HepG2 (cell line): Measurements from ENCODE around the gene LCAT. TPM values are rescaled to one million over a fixed set of nuclear protein-coding genes. Genes with fewer than 3 reads are reported as not detected.

ENCODE experiments used
- AGO2 ChIP-seq: fragments of 200-400 bp; formaldehyde crosslinking; optimal IDR thresholded peaks from 2 replicates; pipeline ENCODE3; 2017; ENCODE audit warnings: mild to moderate bottlenecking, low read depth, low read length, moderate library complexity
- HNRNPK ChIP-seq: fragments of 200-400 bp; formaldehyde crosslinking; IDR thresholded peaks from 2 replicates; pipeline ENCODE4 v1.6.1; 2018; ENCODE audit warnings: low read length, low read depth, moderate library complexity, mild to moderate bottlenecking; ENCODE audit not compliant: poor library complexity, severe bottlenecking
- MTA3 ChIP-seq: sonication (generic); formaldehyde crosslinking; IDR thresholded peaks from 2 replicates; pipeline ENCODE4 v1.4.0; 2020; ENCODE audit warnings: missing genetic modification reagents
- NFE2L1 ChIP-seq: sonication (generic); formaldehyde crosslinking; IDR thresholded peaks from 2 replicates; pipeline ENCODE4 v1.4.0; 2020; ENCODE audit warnings: missing genetic modification reagents, mild to moderate bottlenecking, borderline replicate concordance
- SMARCE1 ChIP-seq: fragments of 450-650 bp; IDR thresholded peaks from 2 replicates; pipeline ENCODE4 v1.6.1; 2017; ENCODE audit warnings: borderline replicate concordance
- polyA plus RNA-seq, 8 experiments: library from polyadenylated mRNA; depleted of rRNA in 3 of 8; stranded (reverse) in 7 of 8; unstranded in 1 of 8; fragments of >200 nt; fragmentation: Illumina TruSeq in 4 of 8; extraction: Trizol in 4 of 8; gene quantifications; 2 replicates each; pipeline versions ENCODE4 v1.2.1 to v1.2.3, GENCODE V29; 2011 to 2016; ENCODE audit warnings: low read depth in 4 of 8, missing spikeins in 1 of 8, mixed read lengths in 1 of 8; ENCODE audit not compliant: insufficient read depth in 1 of 8
- total RNA-seq, 5 experiments: library from RNA; depleted of rRNA; stranded (reverse); fragments of >200 nt; fragmentation: Illumina TruSeq; extraction: Trizol; gene quantifications; 2 replicates each; pipeline ENCODE4 v1.2.3, GENCODE V29; 2016; ENCODE audit warnings: low read depth in 1 of 5
- TF ChIP-seq, protein P1 (sequence below): sonication (generic); formaldehyde crosslinking; IDR thresholded peaks from 2 replicates; pipeline ENCODE4 v1.4.0; 2020; ENCODE audit warnings: missing genetic modification reagents
- TF ChIP-seq, protein P2 (sequence below): sonication (generic); formaldehyde crosslinking; IDR thresholded peaks from 2 replicates; pipeline ENCODE4 v1.4.0; 2020; ENCODE audit warnings: mild to moderate bottlenecking, missing genetic modification reagents
- TF ChIP-seq, protein P3 (sequence below), 2 experiments: IDR thresholded peaks; 2 replicates each; pipeline ENCODE4 v1.6.1; 2011 to 2012; ENCODE audit warnings: low read length in 2 of 2, borderline replicate concordance in 1 of 2, low read depth in 1 of 2, mild to moderate bottlenecking in 1 of 2, moderate library complexity in 1 of 2
- TF ChIP-seq, protein P4 (sequence below): sonication (generic); formaldehyde crosslinking; IDR thresholded peaks from 2 replicates; pipeline ENCODE4 v1.5.0; 2020; ENCODE audit warnings: mild to moderate bottlenecking, missing genetic modification reagents, borderline replicate concordance
- TF ChIP-seq, protein P5 (sequence below): sonication (generic); formaldehyde crosslinking; IDR thresholded peaks from 2 replicates; pipeline ENCODE4 v1.8.0; 2022; ENCODE audit warnings: mild to moderate bottlenecking, missing genetic modification reagents, moderate library complexity

LCAT gene
- total and polyA plus RNA-seq, 2 of the 13 experiments (the other 11 are each of a cell fraction or from before 2014, with no cell fraction given): 36.1 to 38.9 TPM

DNA sequence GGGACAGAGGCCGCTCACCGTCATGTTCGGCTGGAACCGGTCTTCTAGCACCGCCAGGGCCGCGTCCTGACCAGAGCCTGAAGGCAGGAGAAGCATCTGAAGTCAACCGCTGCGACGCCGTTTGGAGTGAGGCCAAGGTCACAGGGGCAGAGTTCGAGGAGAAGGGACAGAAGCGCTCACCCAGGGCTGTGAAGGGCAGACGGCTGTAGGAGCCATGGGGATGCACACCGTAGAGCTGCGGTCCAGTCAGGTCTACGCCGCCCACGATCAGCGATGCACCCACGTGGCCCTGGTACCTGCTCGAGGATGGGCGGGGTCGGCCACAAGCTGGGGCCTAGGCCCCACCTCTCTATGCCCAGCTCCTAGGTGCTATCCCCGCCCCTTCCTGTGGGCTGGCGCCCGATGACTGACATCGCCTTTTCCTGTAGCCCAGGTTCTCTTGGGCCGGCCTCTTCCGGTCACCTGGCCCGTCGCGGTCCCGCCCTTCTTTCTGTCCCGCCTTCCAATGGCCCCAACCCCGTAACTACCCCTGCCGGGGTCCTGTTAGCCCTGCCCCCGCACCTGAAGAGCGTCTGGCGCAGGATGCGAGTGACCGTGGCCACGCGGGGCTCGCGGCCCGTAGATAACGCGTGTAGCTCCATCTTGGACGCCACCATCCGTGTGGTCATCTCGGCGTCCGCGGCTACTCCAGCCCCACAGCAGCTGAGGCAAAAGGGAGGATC, 8.4 kb downstream of the LCAT start (continued):
- TF ChIP-seq, protein P1, sequence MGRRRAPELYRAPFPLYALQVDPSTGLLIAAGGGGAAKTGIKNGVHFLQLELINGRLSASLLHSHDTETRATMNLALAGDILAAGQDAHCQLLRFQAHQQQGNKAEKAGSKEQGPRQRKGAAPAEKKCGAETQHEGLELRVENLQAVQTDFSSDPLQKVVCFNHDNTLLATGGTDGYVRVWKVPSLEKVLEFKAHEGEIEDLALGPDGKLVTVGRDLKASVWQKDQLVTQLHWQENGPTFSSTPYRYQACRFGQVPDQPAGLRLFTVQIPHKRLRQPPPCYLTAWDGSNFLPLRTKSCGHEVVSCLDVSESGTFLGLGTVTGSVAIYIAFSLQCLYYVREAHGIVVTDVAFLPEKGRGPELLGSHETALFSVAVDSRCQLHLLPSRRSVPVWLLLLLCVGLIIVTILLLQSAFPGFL (CRISPR knock-in tag): peak; percentile 91; the same call in 1 of the 2 replicates
- TF ChIP-seq, protein P2, sequence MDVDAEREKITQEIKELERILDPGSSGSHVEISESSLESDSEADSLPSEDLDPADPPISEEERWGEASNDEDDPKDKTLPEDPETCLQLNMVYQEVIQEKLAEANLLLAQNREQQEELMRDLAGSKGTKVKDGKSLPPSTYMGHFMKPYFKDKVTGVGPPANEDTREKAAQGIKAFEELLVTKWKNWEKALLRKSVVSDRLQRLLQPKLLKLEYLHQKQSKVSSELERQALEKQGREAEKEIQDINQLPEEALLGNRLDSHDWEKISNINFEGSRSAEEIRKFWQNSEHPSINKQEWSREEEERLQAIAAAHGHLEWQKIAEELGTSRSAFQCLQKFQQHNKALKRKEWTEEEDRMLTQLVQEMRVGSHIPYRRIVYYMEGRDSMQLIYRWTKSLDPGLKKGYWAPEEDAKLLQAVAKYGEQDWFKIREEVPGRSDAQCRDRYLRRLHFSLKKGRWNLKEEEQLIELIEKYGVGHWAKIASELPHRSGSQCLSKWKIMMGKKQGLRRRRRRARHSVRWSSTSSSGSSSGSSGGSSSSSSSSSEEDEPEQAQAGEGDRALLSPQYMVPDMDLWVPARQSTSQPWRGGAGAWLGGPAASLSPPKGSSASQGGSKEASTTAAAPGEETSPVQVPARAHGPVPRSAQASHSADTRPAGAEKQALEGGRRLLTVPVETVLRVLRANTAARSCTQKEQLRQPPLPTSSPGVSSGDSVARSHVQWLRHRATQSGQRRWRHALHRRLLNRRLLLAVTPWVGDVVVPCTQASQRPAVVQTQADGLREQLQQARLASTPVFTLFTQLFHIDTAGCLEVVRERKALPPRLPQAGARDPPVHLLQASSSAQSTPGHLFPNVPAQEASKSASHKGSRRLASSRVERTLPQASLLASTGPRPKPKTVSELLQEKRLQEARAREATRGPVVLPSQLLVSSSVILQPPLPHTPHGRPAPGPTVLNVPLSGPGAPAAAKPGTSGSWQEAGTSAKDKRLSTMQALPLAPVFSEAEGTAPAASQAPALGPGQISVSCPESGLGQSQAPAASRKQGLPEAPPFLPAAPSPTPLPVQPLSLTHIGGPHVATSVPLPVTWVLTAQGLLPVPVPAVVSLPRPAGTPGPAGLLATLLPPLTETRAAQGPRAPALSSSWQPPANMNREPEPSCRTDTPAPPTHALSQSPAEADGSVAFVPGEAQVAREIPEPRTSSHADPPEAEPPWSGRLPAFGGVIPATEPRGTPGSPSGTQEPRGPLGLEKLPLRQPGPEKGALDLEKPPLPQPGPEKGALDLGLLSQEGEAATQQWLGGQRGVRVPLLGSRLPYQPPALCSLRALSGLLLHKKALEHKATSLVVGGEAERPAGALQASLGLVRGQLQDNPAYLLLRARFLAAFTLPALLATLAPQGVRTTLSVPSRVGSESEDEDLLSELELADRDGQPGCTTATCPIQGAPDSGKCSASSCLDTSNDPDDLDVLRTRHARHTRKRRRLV (CRISPR knock-in tag): no peak
- TF ChIP-seq, protein P3, sequence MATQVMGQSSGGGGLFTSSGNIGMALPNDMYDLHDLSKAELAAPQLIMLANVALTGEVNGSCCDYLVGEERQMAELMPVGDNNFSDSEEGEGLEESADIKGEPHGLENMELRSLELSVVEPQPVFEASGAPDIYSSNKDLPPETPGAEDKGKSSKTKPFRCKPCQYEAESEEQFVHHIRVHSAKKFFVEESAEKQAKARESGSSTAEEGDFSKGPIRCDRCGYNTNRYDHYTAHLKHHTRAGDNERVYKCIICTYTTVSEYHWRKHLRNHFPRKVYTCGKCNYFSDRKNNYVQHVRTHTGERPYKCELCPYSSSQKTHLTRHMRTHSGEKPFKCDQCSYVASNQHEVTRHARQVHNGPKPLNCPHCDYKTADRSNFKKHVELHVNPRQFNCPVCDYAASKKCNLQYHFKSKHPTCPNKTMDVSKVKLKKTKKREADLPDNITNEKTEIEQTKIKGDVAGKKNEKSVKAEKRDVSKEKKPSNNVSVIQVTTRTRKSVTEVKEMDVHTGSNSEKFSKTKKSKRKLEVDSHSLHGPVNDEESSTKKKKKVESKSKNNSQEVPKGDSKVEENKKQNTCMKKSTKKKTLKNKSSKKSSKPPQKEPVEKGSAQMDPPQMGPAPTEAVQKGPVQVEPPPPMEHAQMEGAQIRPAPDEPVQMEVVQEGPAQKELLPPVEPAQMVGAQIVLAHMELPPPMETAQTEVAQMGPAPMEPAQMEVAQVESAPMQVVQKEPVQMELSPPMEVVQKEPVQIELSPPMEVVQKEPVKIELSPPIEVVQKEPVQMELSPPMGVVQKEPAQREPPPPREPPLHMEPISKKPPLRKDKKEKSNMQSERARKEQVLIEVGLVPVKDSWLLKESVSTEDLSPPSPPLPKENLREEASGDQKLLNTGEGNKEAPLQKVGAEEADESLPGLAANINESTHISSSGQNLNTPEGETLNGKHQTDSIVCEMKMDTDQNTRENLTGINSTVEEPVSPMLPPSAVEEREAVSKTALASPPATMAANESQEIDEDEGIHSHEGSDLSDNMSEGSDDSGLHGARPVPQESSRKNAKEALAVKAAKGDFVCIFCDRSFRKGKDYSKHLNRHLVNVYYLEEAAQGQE (IDR thresholded peaks at IDR 0.05; ENCODE audit: borderline replicate concordance in 1 of 2, low read depth in 1 of 2, low read length in 2 of 2): no peak
- TF ChIP-seq NFE2L1 (CRISPR knock-in tag) (no peak), HNRNPK (peak; percentile 91), AGO2 (peak; percentile 98), MTA3 (CRISPR knock-in tag) (no peak), SMARCE1 (no peak)
- TF ChIP-seq, protein P4, sequence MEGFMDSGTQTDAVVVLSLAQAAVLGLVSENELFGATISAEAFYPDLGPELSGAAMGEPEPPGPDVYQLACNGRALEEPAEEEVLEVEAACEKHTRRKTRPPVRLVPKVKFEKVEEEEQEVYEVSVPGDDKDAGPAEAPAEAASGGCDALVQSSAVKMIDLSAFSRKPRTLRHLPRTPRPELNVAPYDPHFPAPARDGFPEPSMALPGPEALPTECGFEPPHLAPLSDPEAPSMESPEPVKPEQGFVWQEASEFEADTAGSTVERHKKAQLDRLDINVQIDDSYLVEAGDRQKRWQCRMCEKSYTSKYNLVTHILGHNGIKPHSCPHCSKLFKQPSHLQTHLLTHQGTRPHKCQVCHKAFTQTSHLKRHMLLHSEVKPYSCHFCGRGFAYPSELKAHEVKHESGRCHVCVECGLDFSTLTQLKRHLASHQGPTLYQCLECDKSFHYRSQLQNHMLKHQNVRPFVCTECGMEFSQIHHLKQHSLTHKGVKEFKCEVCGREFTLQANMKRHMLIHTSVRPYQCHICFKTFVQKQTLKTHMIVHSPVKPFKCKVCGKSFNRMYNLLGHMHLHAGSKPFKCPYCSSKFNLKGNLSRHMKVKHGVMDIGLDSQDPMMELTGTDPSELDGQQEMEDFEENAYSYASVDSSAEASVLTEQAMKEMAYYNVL (CRISPR knock-in tag): no peak
- TF ChIP-seq, protein P5, sequence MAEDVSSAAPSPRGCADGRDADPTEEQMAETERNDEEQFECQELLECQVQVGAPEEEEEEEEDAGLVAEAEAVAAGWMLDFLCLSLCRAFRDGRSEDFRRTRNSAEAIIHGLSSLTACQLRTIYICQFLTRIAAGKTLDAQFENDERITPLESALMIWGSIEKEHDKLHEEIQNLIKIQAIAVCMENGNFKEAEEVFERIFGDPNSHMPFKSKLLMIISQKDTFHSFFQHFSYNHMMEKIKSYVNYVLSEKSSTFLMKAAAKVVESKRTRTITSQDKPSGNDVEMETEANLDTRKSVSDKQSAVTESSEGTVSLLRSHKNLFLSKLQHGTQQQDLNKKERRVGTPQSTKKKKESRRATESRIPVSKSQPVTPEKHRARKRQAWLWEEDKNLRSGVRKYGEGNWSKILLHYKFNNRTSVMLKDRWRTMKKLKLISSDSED (CRISPR knock-in tag): no peak
